Mesenchymal stem cell (in vitro differentiated cells and primary cell): ENCODE measurements around the gene MIX23.

Experiments used
- DNase-seq: peaks from one replicate; pipeline ENCODE4 v3.0.0-alpha.2; 2013
- H2AFZ ChIP-seq: one replicate; pipeline ENCODE4 v1.6.1; 2013; ENCODE audit warnings: low read depth, mild to moderate bottlenecking, control low read depth, inconsistent platforms, low read length, moderate library complexity
- H2AK5ac ChIP-seq: 2 replicates; pipeline ENCODE4 v1.6.1; 2013; ENCODE audit warnings: low read length, moderate library complexity, mild to moderate bottlenecking, inconsistent platforms; ENCODE audit not compliant: severe bottlenecking
- H2BK120ac ChIP-seq: one replicate; pipeline ENCODE4 v1.6.1; 2013; ENCODE audit warnings: low read depth, mild to moderate bottlenecking, inconsistent platforms, low read length, moderate library complexity
- H2BK12ac ChIP-seq, 2 experiments: one replicate each; pipeline ENCODE4 v1.6.1; 2013; ENCODE audit warnings: inconsistent platforms in 2 of 2, low read length in 2 of 2, mild to moderate bottlenecking in 2 of 2, moderate library complexity in 2 of 2, control low read depth in 1 of 2
- H2BK15ac ChIP-seq: one replicate; pipeline ENCODE4 v1.6.1; 2013; ENCODE audit warnings: mild to moderate bottlenecking, low read depth, inconsistent platforms; ENCODE audit not compliant: poor library complexity, severe bottlenecking
- H2BK5ac ChIP-seq: 2 replicates; pipeline ENCODE4 v1.6.1; 2013; ENCODE audit warnings: low read depth, mild to moderate bottlenecking, low read length, control low read depth, inconsistent platforms; ENCODE audit not compliant: poor library complexity, severe bottlenecking
- H3K14ac ChIP-seq, 2 experiments: one replicate each; pipeline ENCODE4 v1.6.1; 2013; ENCODE audit warnings: inconsistent platforms in 2 of 2, low read length in 2 of 2, control low read depth in 1 of 2, mild to moderate bottlenecking in 1 of 2, moderate library complexity in 1 of 2
- H3K18ac ChIP-seq, 2 experiments: one replicate each; pipeline ENCODE4 v1.6.1; 2013; ENCODE audit warnings: inconsistent platforms in 2 of 2, low read length in 2 of 2, control low read depth in 1 of 2, low read depth in 1 of 2, mild to moderate bottlenecking in 1 of 2
- H3K23ac ChIP-seq, 2 experiments: one replicate each; pipeline ENCODE4 v1.6.1; 2013; ENCODE audit warnings: inconsistent platforms in 2 of 2, low read length in 2 of 2, mild to moderate bottlenecking in 2 of 2, moderate library complexity in 2 of 2, control low read depth in 1 of 2
- H3K27ac ChIP-seq: 2 replicates; pipeline ENCODE4 v1.5.1; 2013; ENCODE audit warnings: mild to moderate bottlenecking, moderate library complexity, low read length, control low read depth, inconsistent platforms; ENCODE audit not compliant: poor library complexity, severe bottlenecking
- H3K27me3 ChIP-seq, 2 experiments: 2 replicates each; pipeline versions ENCODE4 v1.6.1 to v1.7.0; 2013; ENCODE audit warnings: low read length in 2 of 2, mild to moderate bottlenecking in 2 of 2, moderate library complexity in 2 of 2, control low read depth in 1 of 2, inconsistent platforms in 1 of 2; ENCODE audit not compliant: control insufficient read depth in 1 of 2, insufficient read depth in 1 of 2
- H3K36me3 ChIP-seq, 2 experiments: 2 replicates each; pipeline versions ENCODE4 v1.6.1 to v1.7.0; 2013; ENCODE audit warnings: low read length in 2 of 2, control low read depth in 1 of 2, inconsistent platforms in 1 of 2, low read depth in 1 of 2, mild to moderate bottlenecking in 1 of 2; ENCODE audit not compliant: insufficient read depth in 2 of 2, control insufficient read depth in 1 of 2
- H3K4ac ChIP-seq, 2 experiments: one replicate each; pipeline ENCODE4 v1.6.1; 2013; ENCODE audit warnings: inconsistent platforms in 2 of 2, low read length in 2 of 2, mild to moderate bottlenecking in 2 of 2, moderate library complexity in 2 of 2, control low read depth in 1 of 2, low read depth in 1 of 2
- H3K4me1 ChIP-seq: 2 replicates; pipeline ENCODE4 v1.6.1; 2013; ENCODE audit warnings: low read depth, low read length, control low read depth; ENCODE audit not compliant: control insufficient read depth, insufficient read depth
- H3K4me2 ChIP-seq: 2 replicates; pipeline ENCODE4 v1.6.1; 2013; ENCODE audit warnings: low read length, mild to moderate bottlenecking, inconsistent platforms; ENCODE audit not compliant: poor library complexity, severe bottlenecking
- H3K4me3 ChIP-seq, 2 experiments: 2 replicates each; pipeline versions ENCODE4 v1.5.1 to v1.7.0; 2013; ENCODE audit warnings: low read length in 2 of 2, mild to moderate bottlenecking in 2 of 2, control low read depth in 1 of 2, low read depth in 1 of 2; ENCODE audit not compliant: insufficient read depth in 1 of 2
- H3K79me1 ChIP-seq: replicated peaks from 2 replicates; pipeline ENCODE4 v1.6.1; 2013; ENCODE audit warnings: mild to moderate bottlenecking, control low read depth, low read length, inconsistent platforms; ENCODE audit not compliant: poor library complexity, severe bottlenecking
- H3K9ac ChIP-seq: 2 replicates; pipeline ENCODE4 v1.7.0; 2013; ENCODE audit warnings: mild to moderate bottlenecking, low read length, moderate library complexity
- H3K9me3 ChIP-seq: 2 replicates; pipeline ENCODE4 v1.7.0; 2013; ENCODE audit warnings: mild to moderate bottlenecking, low read length; ENCODE audit not compliant: control insufficient read depth
- H4K8ac ChIP-seq: one replicate; pipeline ENCODE4 v1.6.1; 2013; ENCODE audit warnings: inconsistent platforms, mild to moderate bottlenecking, low read length, moderate library complexity
- H4K91ac ChIP-seq: one replicate; pipeline ENCODE4 v1.6.1; 2013; ENCODE audit warnings: mild to moderate bottlenecking, low read length, inconsistent platforms
- WGBS: methylation state at CpG from one replicate; pipeline ENCODE4 v1.1.7; 2013; ENCODE audit warnings: mixed read lengths; 5-methylcytosine and 5-hydroxymethylcytosine counted together

The MIX23 gene

DNA sequence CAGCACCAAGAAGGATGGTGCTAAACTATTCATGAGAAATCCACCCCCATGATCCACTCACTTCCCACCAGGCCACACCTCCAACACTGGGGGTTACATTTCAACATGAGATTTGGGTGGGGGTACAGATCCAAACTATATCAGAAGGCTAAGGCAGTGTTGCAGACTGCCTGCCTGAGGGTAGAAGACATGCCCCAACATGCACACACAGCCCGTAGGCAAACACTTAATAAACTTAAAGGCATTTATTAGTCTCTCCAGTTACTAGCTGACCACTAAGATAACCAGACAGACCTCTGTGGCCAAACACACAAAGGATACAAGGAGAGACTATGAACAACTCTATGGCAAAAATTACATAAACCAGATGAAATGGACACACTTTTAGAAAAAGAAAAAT, 11.1 kb upstream of the MIX23 start:
- peak overlapping the region; percentile 71 for H2AFZ ChIP-seq
- H3K9ac ChIP-seq: peak overlapping the region; percentile 60
- peak overlapping the region; percentile 90 for H4K91ac ChIP-seq
- H2BK120ac ChIP-seq: peak overlapping the region; percentile 29
- H4K8ac ChIP-seq: peak overlapping the region; percentile 21
- no peak overlapping the region for H2BK5ac ChIP-seq
- H3K36me3 ChIP-seq: peaks cover 0 to 3% of the 10 kb centered on the region in 2 experiments
- peak overlapping the region in 1 of 2 experiments; percentile 52 for H3K23ac ChIP-seq
- H2BK12ac ChIP-seq: peak overlapping the region in 1 of 2 experiments; percentile 84
- 40% methylated on average over 1 of the region's 1 CpG for WGBS
- no peak overlapping the region for H3K27ac ChIP-seq
- no peak overlapping the region for H2BK15ac ChIP-seq
- H3K14ac ChIP-seq: no peak overlapping the region
- peak overlapping the region; percentile 24 to 85 for H3K4ac ChIP-seq
- H3K18ac ChIP-seq: peak overlapping the region in 1 of 2 experiments; percentile 70
- no peak for DNase-seq
- H3K4me2 ChIP-seq: no peak overlapping the region
- H3K79me1 ChIP-seq: peaks cover 10% of the 10 kb centered on the region
- H3K27me3 ChIP-seq: no peaks in the 10 kb centered on the region
- no peaks in the 10 kb centered on the region for H3K9me3 ChIP-seq
- peaks cover 4% of the 10 kb centered on the region for H3K4me1 ChIP-seq
- no peak overlapping the region for H3K4me3 ChIP-seq
- no peak overlapping the region for H2AK5ac ChIP-seq

DNA sequence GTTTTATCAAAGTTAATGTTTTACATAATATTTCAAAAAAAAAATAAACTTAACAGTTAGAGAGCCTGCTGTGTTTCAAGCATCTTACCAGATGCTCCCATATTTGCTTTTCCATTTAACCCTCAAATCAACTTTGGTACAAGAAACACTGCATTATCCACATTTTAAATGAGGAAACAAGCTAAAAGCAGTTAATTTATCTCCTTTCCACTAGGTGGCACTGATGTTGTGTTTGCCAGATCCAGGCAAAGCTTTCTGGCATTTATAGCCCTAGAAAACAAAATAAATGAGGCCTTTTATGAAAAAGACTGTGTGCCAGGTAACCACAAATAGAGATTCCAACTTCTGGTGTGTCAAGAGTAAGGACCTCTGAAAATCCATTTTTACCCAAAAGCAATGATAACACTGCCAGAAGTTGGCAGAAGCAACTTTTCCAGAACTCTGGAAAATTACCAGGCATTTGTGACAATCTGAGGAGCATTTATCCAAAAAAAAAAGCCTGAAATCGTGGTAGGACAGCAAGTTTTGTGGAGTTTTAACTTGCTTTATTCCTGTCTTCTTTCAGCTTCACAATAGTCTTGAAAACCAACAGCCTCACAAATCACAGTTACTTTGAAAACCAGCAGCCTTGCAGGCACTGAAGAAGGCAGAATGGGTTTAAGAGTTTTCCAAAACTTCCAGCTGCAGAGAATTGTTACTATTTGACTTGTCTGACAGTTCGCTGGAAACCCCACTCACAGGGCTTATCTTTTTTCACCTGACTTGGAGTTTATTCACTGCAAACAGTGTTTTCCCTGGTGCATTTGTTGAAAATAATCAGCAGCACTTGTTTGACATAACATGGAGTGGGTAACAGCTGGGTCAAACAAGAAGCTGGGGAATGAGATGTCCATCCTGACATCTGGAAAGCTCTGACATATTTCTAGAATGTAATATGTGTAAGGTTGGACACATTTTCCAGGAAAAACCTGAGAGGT, 10.1 kb upstream of the MIX23 start:
- peak; percentile 64 for DNase-seq
- Histone ChIP-seq H3K14ac (no peak overlapping the region), H3K4me2 (no peak overlapping the region), H3K27ac (no peak overlapping the region), H2AFZ (no peak overlapping the region), H3K27me3 (no peaks in the 10 kb centered on the region), H2BK5ac (no peak overlapping the region), H3K4me1 (peaks cover 4% of the 10 kb centered on the region), H3K23ac (no peak overlapping the region), H3K4ac (no peak overlapping the region), H4K8ac (no peak overlapping the region), H3K9me3 (no peaks in the 10 kb centered on the region), H4K91ac (no peak overlapping the region), H3K4me3 (no peak overlapping the region), H2BK12ac (no peak overlapping the region), H3K79me1 (peaks cover 10% of the 10 kb centered on the region), H3K9ac (peak overlapping the region; percentile 60), H3K18ac (no peak overlapping the region), H2AK5ac (no peak overlapping the region), H2BK15ac (no peak overlapping the region), H2BK120ac (peak overlapping the region; percentile 29), H3K36me3 (peaks cover 0 to 3% of the 10 kb centered on the region in 2 experiments)
- 52% methylated on average over 2 of the region's 2 CpGs for WGBS

DNA sequence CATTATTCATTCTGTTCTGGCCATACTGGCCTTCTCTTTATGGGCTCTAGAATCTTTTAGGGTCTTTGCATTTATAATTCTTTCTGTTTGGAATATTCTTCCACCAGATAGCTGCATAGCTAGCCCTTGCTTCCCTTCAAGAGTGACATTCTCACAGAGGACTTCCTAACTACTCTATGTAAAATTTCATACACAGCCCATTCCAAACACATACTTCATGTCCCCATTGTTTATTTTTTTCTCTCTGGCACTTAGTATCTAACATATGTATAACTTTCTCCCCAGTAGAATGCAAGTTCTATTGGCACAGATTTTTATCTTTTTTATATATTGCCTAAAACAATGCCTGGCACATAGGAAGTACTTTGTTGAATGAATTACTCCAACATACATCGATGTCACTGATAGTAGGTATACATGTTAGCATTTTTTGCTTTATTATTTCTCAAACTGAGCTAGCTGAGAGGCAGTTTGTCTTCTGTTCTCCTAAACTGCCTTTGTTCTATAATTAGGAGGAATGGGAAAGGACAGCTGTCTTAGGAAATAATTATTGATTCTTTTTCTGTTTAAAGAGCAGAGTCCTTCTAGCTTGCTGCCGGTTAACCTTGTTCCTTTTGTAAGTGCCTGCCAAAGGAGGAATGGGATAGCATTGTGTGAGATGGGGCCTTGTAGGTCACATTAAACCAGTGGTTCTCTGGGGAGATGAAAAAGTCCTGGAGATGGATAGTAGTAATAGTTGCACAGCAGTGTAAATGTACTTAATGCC, 8.8 kb upstream of the MIX23 start:
- no peak overlapping the region for H2BK12ac ChIP-seq
- no peak overlapping the region for H3K14ac ChIP-seq
- no peak overlapping the region for H3K23ac ChIP-seq
- H3K4me3 ChIP-seq: no peak overlapping the region
- 91% methylated on average over 1 of the region's 2 CpGs for WGBS
- peaks cover 13% of the 10 kb centered on the region for H3K79me1 ChIP-seq
- no peak overlapping the region for H2BK120ac ChIP-seq
- no peak overlapping the region for H2BK15ac ChIP-seq
- no peak overlapping the region for H3K4me2 ChIP-seq
- H4K8ac ChIP-seq: no peak overlapping the region
- H2BK5ac ChIP-seq: no peak overlapping the region
- H3K9me3 ChIP-seq: no peaks in the 10 kb centered on the region
- no peak overlapping the region for H2AK5ac ChIP-seq
- no peak overlapping the region for H4K91ac ChIP-seq
- DNase-seq: no peak
- no peaks in the 10 kb centered on the region for H3K27me3 ChIP-seq
- no peak overlapping the region for H3K27ac ChIP-seq
- peaks cover 0 to 11% of the 10 kb centered on the region in 2 experiments for H3K36me3 ChIP-seq
- H3K9ac ChIP-seq: peak overlapping the region; percentile 23
- H3K4me1 ChIP-seq: peaks cover 4% of the 10 kb centered on the region
- no peak overlapping the region for H2AFZ ChIP-seq
- H3K18ac ChIP-seq: no peak overlapping the region
- H3K4ac ChIP-seq: no peak overlapping the region

DNA sequence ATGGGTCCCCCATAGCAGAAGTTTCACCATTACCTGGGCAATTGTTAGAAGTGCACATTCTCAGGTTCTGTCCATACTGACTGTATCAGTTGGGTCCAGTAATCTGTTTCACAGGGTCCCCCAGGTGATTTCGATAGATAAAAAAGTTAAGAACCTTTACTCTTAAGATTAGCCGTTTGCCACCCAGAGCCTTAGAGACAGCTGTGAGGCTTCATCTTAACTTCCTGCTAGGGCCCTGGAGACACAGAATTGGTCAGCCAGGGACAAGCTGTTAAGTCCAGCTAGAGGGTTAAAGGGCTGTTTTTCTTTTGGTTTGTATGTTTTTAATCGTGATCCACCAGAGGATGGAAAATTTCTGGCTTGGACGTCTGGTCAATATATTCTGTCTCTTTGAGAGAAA, 7.6 kb upstream of the MIX23 start:
- no peak overlapping the region for H3K27ac ChIP-seq
- no peak overlapping the region for H2BK12ac ChIP-seq
- WGBS: 63% methylated on average over 4 of the region's 4 CpGs
- H3K4me2 ChIP-seq: no peak overlapping the region
- H3K36me3 ChIP-seq: peaks cover 0 to 17% of the 10 kb centered on the region in 2 experiments
- H2AK5ac ChIP-seq: no peak overlapping the region
- no peaks in the 10 kb centered on the region for H3K9me3 ChIP-seq
- H3K9ac ChIP-seq: peak overlapping the region; percentile 46
- no peak overlapping the region for H2BK5ac ChIP-seq
- no peaks in the 10 kb centered on the region for H3K27me3 ChIP-seq
- H2AFZ ChIP-seq: no peak overlapping the region
- no peak overlapping the region for H3K14ac ChIP-seq
- no peak overlapping the region for H2BK120ac ChIP-seq
- no peak overlapping the region for H4K91ac ChIP-seq
- no peak overlapping the region for H3K23ac ChIP-seq
- DNase-seq: no peak
- H3K18ac ChIP-seq: no peak overlapping the region
- no peak overlapping the region for H2BK15ac ChIP-seq
- H3K79me1 ChIP-seq: peaks cover 16% of the 10 kb centered on the region
- H3K4ac ChIP-seq: no peak overlapping the region
- no peak overlapping the region for H4K8ac ChIP-seq
- H3K4me3 ChIP-seq: no peak overlapping the region
- peaks cover 4% of the 10 kb centered on the region for H3K4me1 ChIP-seq
